HG02970 (cell line): ENCODE results near the gene NECAB2.
"Not testable (repeated sequence)": the region's sequence is repeated elsewhere in the genome, so short reads cannot be mapped to it uniquely, and the experiment has no call there.

ENCODE experiments used
- ATAC-seq: cut with Tn5 transposase; IDR thresholded peaks from one replicate; pipeline ENCODE4 v1.9.1; 2021; ENCODE audit warnings: mild to moderate bottlenecking, moderate library complexity, moderate number of reproducible peaks; ENCODE audit not compliant: unreplicated experiment, low FRiP score

Gene NECAB2

GRCh38 chr16:83935858-83936255, 32.2 kb upstream of the NECAB2 start:
- no peak for ATAC-seq

GRCh38 chr16:83936581-83937165, 31.4 kb upstream of the NECAB2 start:
- ATAC-seq, result no peak

- ATAC-seq, result no peak
Observed at GRCh38 chr16:83937267-83937666, 30.8 kb upstream of the NECAB2 start.

- ATAC-seq, result no peak
Observed at GRCh38 chr16:83937922-83938885, 29.8 kb upstream of the NECAB2 start.

GRCh38 chr16:83939266-83939855, 28.7 kb upstream of the NECAB2 start:
- ATAC-seq, result no peak

- ATAC-seq, result no peak
Observed at GRCh38 chr16:83940119-83940518, 27.9 kb upstream of the NECAB2 start.

- no peak for ATAC-seq
Observed at GRCh38 chr16:83940630-83941378, 27.2 kb upstream of the NECAB2 start.

- ATAC-seq, result not testable (repeated sequence)
Observed at GRCh38 chr16:83941546-83941945, 26.5 kb upstream of the NECAB2 start.

- no peak for ATAC-seq
Observed at GRCh38 chr16:83942074-83942473, 26.0 kb upstream of the NECAB2 start.

- no peak for ATAC-seq
Observed at GRCh38 chr16:83942815-83943515, 25.1 kb upstream of the NECAB2 start.

GRCh38 chr16:83943516-83944050, 24.5 kb upstream of the NECAB2 start:
- no peak for ATAC-seq

- ATAC-seq, result no peak
Observed at GRCh38 chr16:83945587-83945986, 22.5 kb upstream of the NECAB2 start.

GRCh38 chr16:83946154-83946780, 21.8 kb upstream of the NECAB2 start:
- no peak for ATAC-seq

- no peak for ATAC-seq
Observed at GRCh38 chr16:83946781-83947566, 21.1 kb upstream of the NECAB2 start.

- no peak for ATAC-seq
Observed at GRCh38 chr16:83947642-83948234, 20.3 kb upstream of the NECAB2 start.

- no peak for ATAC-seq
Observed at GRCh38 chr16:83948914-83949723, 18.9 kb upstream of the NECAB2 start.

GRCh38 chr16:83949724-83950001, 18.4 kb upstream of the NECAB2 start:
- ATAC-seq, result no peak
